NB4 (cell line): ENCODE results near the gene RNF114.
A peak's percentile ranks its signal among the peaks of the same experiment; 100 is the strongest.
"Not testable (repeated sequence)": the region's sequence is repeated elsewhere in the genome, so short reads cannot be mapped to it uniquely, and the experiment has no call there.

Experiments
- DNase-seq: peaks from one replicate; pipeline ENCODE4 v3.0.0; 2010; ENCODE audit warnings: low read depth
- H3K4me3 ChIP-seq: one replicate; pipeline ENCODE4 v1.5.1; 2011; ENCODE audit warnings: mild to moderate bottlenecking, low read depth, low read length, moderate library complexity
- CTCF ChIP-seq: IDR thresholded peaks from one replicate; pipeline ENCODE4 v1.5.1; 2012; ENCODE audit warnings: low read depth, low read length
- MAX ChIP-seq: IDR thresholded peaks from 2 replicates; pipeline ENCODE4 v1.6.1; 2011; ENCODE audit warnings: low read depth, low read length
- MYC ChIP-seq: IDR thresholded peaks from 2 replicates; pipeline ENCODE4 v1.6.1; 2011; ENCODE audit warnings: low read depth, low read length
- POLR2A ChIP-seq: IDR thresholded peaks from 2 replicates; pipeline ENCODE4 v1.6.1; 2011; ENCODE audit warnings: mild to moderate bottlenecking; ENCODE audit not compliant: insufficient read length; ENCODE audit errors: extremely low read depth

The RNF114 gene

GRCh38 chr20:49989234-49990065 lies 53.3 kb downstream of the RNF114 start:
- no peak overlapping the region for H3K4me3 ChIP-seq
- peak; percentile 80 for DNase-seq
- TF ChIP-seq CTCF = no peak
- TF ChIP-seq POLR2A = no peak
- TF ChIP-seq MYC = no peak
- TF ChIP-seq MAX = no peak

GRCh38 chr20:49990271-49990720 lies 54.1 kb downstream of the RNF114 start:
- TF ChIP-seq MAX (no peak), POLR2A (no peak), CTCF (no peak), MYC (no peak)

GRCh38 chr20:49993301-49993751 lies 57.1 kb downstream of the RNF114 start:
- TF ChIP-seq MYC (no peak; the same call in none of the 2 replicates), MAX (peak; percentile 94)
- peak; percentile 89 for DNase-seq
- no peak overlapping the region for H3K4me3 ChIP-seq

More at GRCh38 chr20:49990271-49990720, 54.1 kb downstream of the RNF114 start:
- no peak overlapping the region for H3K4me3 ChIP-seq
- DNase-seq = no peak

- no peak for DNase-seq
- TF ChIP-seq CTCF (no peak), MAX (no peak), MYC (no peak), POLR2A (no peak)
Measured at GRCh38 chr20:49995586-49995985, 59.4 kb downstream of the RNF114 start.

GRCh38 chr20:49998478-49999188 lies 62.4 kb downstream of the RNF114 start:
- H3K4me3 ChIP-seq, DNase-seq: not testable (repeated sequence)

More at GRCh38 chr20:49995586-49995985, 59.4 kb downstream of the RNF114 start:
- H3K4me3 ChIP-seq = no peak overlapping the region

GRCh38 chr20:49999329-49999728 lies 63.1 kb downstream of the RNF114 start:
- no peak overlapping the region for H3K4me3 ChIP-seq
- no peak for TF ChIP-seq CTCF
- no peak for TF ChIP-seq MYC
- no peak for TF ChIP-seq POLR2A
- TF ChIP-seq MAX = no peak
- DNase-seq = peak; percentile 55

- H3K4me3 ChIP-seq = not testable (repeated sequence)
- peak; percentile 79 for DNase-seq
Measured at GRCh38 chr20:50000548-50001222, 64.5 kb downstream of the RNF114 start.
